ENCODE measurements around the gene ZNF800. TPM values are rescaled to one million over a fixed set of nuclear protein-coding genes. Genes with fewer than 3 reads are reported as not detected.

The ZNF800 gene
- total and polyA plus RNA-seq, 8 donors, result 3.8 to 41.9 (median 20.9) TPM

GRCh38 chr7:127322832-127323493 lies 69.5 kb downstream of the ZNF800 start:
- H3K4me3 ChIP-seq, result no peak overlapping the region
- intact Hi-C loops (cut with DNase I; ENCODE audit: low total_unique reads), result no loop called here
- DNase-seq, result no peak
- 52 to 67% (median 61%) methylated on average over 7 of the region's 7 CpGs for WGBS, 5 donors
- no peaks in the 10 kb centered on the region for H3K27me3 ChIP-seq
- no peaks in the 10 kb centered on the region for H3K4me1 ChIP-seq
- H3K9me3 ChIP-seq, result no peaks in the 10 kb centered on the region
- H3K27ac ChIP-seq, result no peak overlapping the region
- TF ChIP-seq POLR2AphosphoS5 (IDR thresholded peaks at IDR 0.05) (no peak), EP300 (IDR thresholded peaks at IDR 0.05) (no peak), CTCF (IDR thresholded peaks at IDR 0.05) (no peak), POLR2A (IDR thresholded peaks at IDR 0.05) (no peak)
- no peaks in the 10 kb centered on the region for H3K36me3 ChIP-seq

- no peak overlapping the region for H3K4me3 ChIP-seq
- H3K9me3 ChIP-seq, result no peaks in the 10 kb centered on the region
- 41 to 53% (median 49%) methylated on average over 5 of the region's 5 CpGs for WGBS, 5 donors
- H3K36me3 ChIP-seq, result no peaks in the 10 kb centered on the region
- H3K27me3 ChIP-seq, result no peaks in the 10 kb centered on the region
- DNase-seq, result no peak
- H3K4me1 ChIP-seq, result no peaks in the 10 kb centered on the region
- TF ChIP-seq POLR2A (IDR thresholded peaks at IDR 0.05) (no peak), EP300 (IDR thresholded peaks at IDR 0.05) (no peak), POLR2AphosphoS5 (IDR thresholded peaks at IDR 0.05) (no peak), CTCF (IDR thresholded peaks at IDR 0.05) (no peak)
- intact Hi-C loops (cut with DNase I; ENCODE audit: low total_unique reads), result no loop called here
- H3K27ac ChIP-seq, result no peak overlapping the region
These were observed 70.2 kb downstream of the ZNF800 start for GRCh38 chr7:127322351-127322750.

- Histone ChIP-seq H3K9me3 (peaks cover 0 to 4% (median 0%) of the 10 kb centered on the region in 4 donors), H3K36me3 (no peaks in the 10 kb centered on the region), H3K4me1 (no peaks in the 10 kb centered on the region), H3K4me3 (no peak overlapping the region), H3K27me3 (no peaks in the 10 kb centered on the region), H3K27ac (no peak overlapping the region)
- DNase-seq, result no peak
- intact Hi-C loops (cut with DNase I; ENCODE audit: low total_unique reads), result no loop called here
- 75 to 87% (median 82%) methylated on average over 4 of the region's 4 CpGs for WGBS, 5 donors
- TF ChIP-seq EP300 (IDR thresholded peaks at IDR 0.05) (no peak), POLR2A (IDR thresholded peaks at IDR 0.05) (no peak), POLR2AphosphoS5 (IDR thresholded peaks at IDR 0.05) (no peak)
These were observed 71.5 kb downstream of the ZNF800 start for GRCh38 chr7:127320974-127321373.

Other genes starting within 250 kb of the ZNF800 start
- gene GRM8, start 139.8 kb downstream of the ZNF800 start, total RNA-seq, result 1 to 10 TPM in 2 of 5 donors, not detected in 3; 2.3 to 2.8 TPM
- under 1 TPM in 2 of 3 donors, not detected in 1; 0.25 to 0.31 TPM for gene GRM8, start 139.8 kb downstream of the ZNF800 start, polyA plus RNA-seq
- gene GCC1, start 192.9 kb upstream of the ZNF800 start, total RNA-seq, result 10 to 100 TPM in 4 of 5 donors, 1 to 10 TPM in 1; 2.9 to 37.9 (median 14.3) TPM
- 1 to 10 TPM; 3.7 to 9.2 (median 8.5) TPM for gene GCC1, start 192.9 kb upstream of the ZNF800 start, polyA plus RNA-seq
- gene ARF5, start 195.7 kb upstream of the ZNF800 start, total RNA-seq, result 100 to 1,000 TPM in 2 of 5 donors, 10 to 100 TPM in 3; 29.8 to 126 (median 80.8) TPM
- 100 to 1,000 TPM; 166 to 223 (median 166) TPM for gene ARF5, start 195.7 kb upstream of the ZNF800 start, polyA plus RNA-seq
- 1 to 10 TPM in 2 of 5 donors, not detected in 3; 5.0 to 5.2 TPM for gene FSCN3, start 201.0 kb upstream of the ZNF800 start, total RNA-seq
- 1 to 10 TPM in 1 of 3 donors, under 1 TPM in 1, not detected in 1; 0.62 to 1.0 TPM for gene FSCN3, start 201.0 kb upstream of the ZNF800 start, polyA plus RNA-seq
- gene PAX4, start 225.4 kb upstream of the ZNF800 start, total RNA-seq, result not detected
- not detected for gene PAX4, start 225.4 kb upstream of the ZNF800 start, polyA plus RNA-seq